H1 (cell line): Measurements from ENCODE around the gene BRICD5. TPM values are rescaled to one million over a fixed set of nuclear protein-coding genes. Genes with fewer than 3 reads are reported as not detected.

Experiments used
- CTCF ChIA-PET: fragments of 300-600 bp; sonication (Branson Sonifier 250); formaldehyde crosslinking; loops from one replicate; lab custom pipeline; 2021; ENCODE audit not compliant: partially characterized antibody; lab: Charles Lee
- POLR2A ChIA-PET: fragments of 300-600 bp; sonication (Branson Sonifier 250); formaldehyde crosslinking; loops from one replicate; lab custom pipeline; 2021; ENCODE audit warnings: inconsistent platforms; ENCODE audit not compliant: partially characterized antibody; lab: Charles Lee
- DNase-seq, 2 experiments: peaks; one replicate each; pipeline versions ENCODE4 v3.0.0 to v3.0.0-alpha.2; 2010 to 2022; ENCODE audit warnings: low spot score in 2 of 2, low read depth in 1 of 2, mixed read lengths in 1 of 2
- FAIRE-seq: peaks from 2 replicates; lab custom pipeline; 2011; peaks lifted over from hg19 to GRCh38; lab: Jason Lieb, UNC
- H2AFZ ChIP-seq: 2 replicates; pipeline ENCODE4 v1.8.1; 2012; ENCODE audit warnings: low read length, inconsistent platforms
- H2AK5ac ChIP-seq: 2 replicates; pipeline ENCODE4 v1.6.1; 2013; ENCODE audit warnings: low read depth, low read length
- H2BK120ac ChIP-seq: replicated peaks from 2 replicates; pipeline ENCODE3; 2013; ENCODE audit warnings: low read depth, low read length, inconsistent platforms
- H2BK12ac ChIP-seq: 2 replicates; pipeline ENCODE4 v1.6.1; 2013; ENCODE audit warnings: low read depth, low read length
- H2BK15ac ChIP-seq: 2 replicates; pipeline ENCODE4 v1.6.1; 2013; ENCODE audit warnings: low read length
- H2BK20ac ChIP-seq: 2 replicates; pipeline ENCODE4 v1.6.1; 2013; ENCODE audit warnings: low read length
- H2BK5ac ChIP-seq: 2 replicates; pipeline ENCODE4 v1.6.1; 2013; ENCODE audit warnings: low read depth, low read length
- H3K14ac ChIP-seq: 2 replicates; pipeline ENCODE4 v1.6.1; 2013; ENCODE audit warnings: inconsistent platforms; ENCODE audit not compliant: insufficient read length
- H3K18ac ChIP-seq: 2 replicates; pipeline ENCODE4 v1.6.1; 2013; ENCODE audit warnings: low read length; ENCODE audit errors: extremely low read depth
- H3K23ac ChIP-seq: 2 replicates; pipeline ENCODE4 v1.6.1; 2013; ENCODE audit warnings: inconsistent platforms; ENCODE audit not compliant: insufficient read length
- H3K23me2 ChIP-seq: 2 replicates; pipeline ENCODE4 v1.6.1; 2013; ENCODE audit warnings: low read depth, low read length
- H3K27ac ChIP-seq: 2 replicates; pipeline ENCODE4 v1.6.1; 2011; ENCODE audit warnings: low read depth, low read length, inconsistent platforms
- H3K27me3 ChIP-seq, 4 experiments: replicated peaks in 1 of 4; 1 replicate in 1 of 4; 2 replicates in 3 of 4; pipeline versions ENCODE4 v1.6.1 to v1.8.1; 2011 to 2013; ENCODE audit warnings: low read length in 3 of 4, mild to moderate bottlenecking in 3 of 4, inconsistent platforms in 2 of 4, mixed read lengths in 2 of 4, moderate library complexity in 1 of 4; ENCODE audit not compliant: control insufficient read depth in 3 of 4, insufficient read depth in 3 of 4; ENCODE audit errors: extremely low read depth in 1 of 4
- H3K36me3 ChIP-seq, 4 experiments: 2 replicates each; pipeline versions ENCODE4 v1.6.1 to v1.8.1; 2011 to 2013; ENCODE audit warnings: mild to moderate bottlenecking in 4 of 4, low read length in 3 of 4, moderate library complexity in 2 of 4, control low read depth in 1 of 4, inconsistent platforms in 1 of 4; ENCODE audit not compliant: insufficient read depth in 4 of 4, control insufficient read depth in 2 of 4
- H3K4ac ChIP-seq: replicated peaks from 2 replicates; pipeline ENCODE3; 2013; ENCODE audit warnings: low read length, low read depth, mixed read lengths, inconsistent platforms; ENCODE audit not compliant: insufficient read length
- H3K4me1 ChIP-seq, 4 experiments: replicated peaks in 1 of 4; 1 replicate in 1 of 4; 2 replicates in 3 of 4; pipeline versions ENCODE4 v1.6.1 to v1.8.1; 2011 to 2013; ENCODE audit warnings: low read length in 3 of 4, inconsistent platforms in 2 of 4, mixed read lengths in 1 of 4; ENCODE audit not compliant: insufficient read depth in 4 of 4, control insufficient read depth in 3 of 4
- H3K4me2 ChIP-seq, 2 experiments: 2 replicates each; pipeline versions ENCODE4 v1.6.1 to v1.8.1; 2011 to 2013; ENCODE audit warnings: low read depth in 2 of 2, low read length in 2 of 2, control low read depth in 1 of 2, inconsistent platforms in 1 of 2, mild to moderate bottlenecking in 1 of 2; ENCODE audit not compliant: insufficient read depth in 1 of 2
- H3K4me3 ChIP-seq, 4 experiments: fragments of 200-600, 300-600 bp in 1 of 4; sonication (generic), shearing (Covaris generic), sonication (Bioruptor Twin) in 1 of 4; 2 replicates each; pipeline versions ENCODE4 v1.5.1 to v1.8.1; 2011 to 2016; ENCODE audit warnings: low read length in 4 of 4, low read depth in 3 of 4, control low read depth in 2 of 4, inconsistent platforms in 2 of 4, mild to moderate bottlenecking in 2 of 4, mixed read lengths in 1 of 4, moderate library complexity in 1 of 4; ENCODE audit not compliant: insufficient read depth in 2 of 4; ENCODE audit errors: extremely low read depth in 1 of 4
- H3K56ac ChIP-seq: replicated peaks from 2 replicates; pipeline ENCODE3; 2013; ENCODE audit warnings: low read depth, mild to moderate bottlenecking, mixed read lengths, low read length, inconsistent platforms; ENCODE audit not compliant: insufficient read length
- H3K79me1 ChIP-seq: 2 replicates; pipeline ENCODE4 v1.6.1; 2013; ENCODE audit warnings: low read depth, low read length, control low read depth
- H3K79me2 ChIP-seq, 2 experiments: 2 replicates each; pipeline versions ENCODE4 v1.6.1 to v1.8.1; 2012 to 2013; ENCODE audit warnings: low read length in 2 of 2, mild to moderate bottlenecking in 2 of 2, inconsistent platforms in 1 of 2; ENCODE audit not compliant: insufficient read depth in 2 of 2, control insufficient read depth in 1 of 2
- H3K9ac ChIP-seq, 4 experiments: replicated peaks in 1 of 4; 1 replicate in 1 of 4; 2 replicates in 3 of 4; pipeline versions ENCODE4 v1.6.1 to v1.8.1; 2011 to 2013; ENCODE audit warnings: low read depth in 3 of 4, low read length in 3 of 4, control low read depth in 2 of 4, mild to moderate bottlenecking in 2 of 4, moderate library complexity in 2 of 4, inconsistent platforms in 1 of 4; ENCODE audit errors: extremely low read depth in 1 of 4
- H3K9me3 ChIP-seq, 2 experiments: 2 replicates each; pipeline versions ENCODE4 v1.6.1 to v1.8.1; 2012 to 2013; ENCODE audit warnings: mild to moderate bottlenecking in 2 of 2, moderate library complexity in 2 of 2, control low read depth in 1 of 2, inconsistent platforms in 1 of 2, low read depth in 1 of 2, low read length in 1 of 2, mixed read lengths in 1 of 2; ENCODE audit not compliant: insufficient read depth in 2 of 2
- H4K20me1 ChIP-seq, 2 experiments: replicated peaks in 1 of 2; 2 replicates each; pipeline versions ENCODE3 to v1.8.1; 2011 to 2013; ENCODE audit warnings: inconsistent platforms in 2 of 2, low read length in 2 of 2, mild to moderate bottlenecking in 1 of 2; ENCODE audit not compliant: insufficient read depth in 2 of 2, control insufficient read depth in 1 of 2
- H4K5ac ChIP-seq: 2 replicates; pipeline ENCODE4 v1.6.1; 2013; ENCODE audit warnings: low read length, low read depth, mixed read lengths, inconsistent platforms; ENCODE audit not compliant: insufficient read length
- H4K8ac ChIP-seq: 2 replicates; pipeline ENCODE4 v1.8.0; 2013; ENCODE audit warnings: mild to moderate bottlenecking, moderate library complexity, low read length, inconsistent platforms; ENCODE audit not compliant: insufficient read depth; ENCODE audit errors: extremely low read depth
- H4K91ac ChIP-seq: replicated peaks from 2 replicates; pipeline ENCODE3; 2013; ENCODE audit warnings: low read length, mixed read lengths, inconsistent platforms; ENCODE audit not compliant: insufficient read length
- ATF2 ChIP-seq: IDR thresholded peaks from 2 replicates; pipeline ENCODE4 v1.6.1; 2012; ENCODE audit warnings: low read length, inconsistent platforms
- ATF3 ChIP-seq: IDR thresholded peaks from 2 replicates; pipeline ENCODE4 v1.6.1; 2011; ENCODE audit warnings: low read depth, mild to moderate bottlenecking, low read length; ENCODE audit not compliant: insufficient read depth
- BCL11A ChIP-seq, 2 experiments: IDR thresholded peaks; one replicate each; pipeline ENCODE4 v1.6.1; 2011; ENCODE audit warnings: low read depth in 2 of 2, low read length in 2 of 2, mild to moderate bottlenecking in 2 of 2
- CREB1 ChIP-seq: IDR thresholded peaks from 2 replicates; pipeline ENCODE4 v1.6.1; 2012; ENCODE audit warnings: inconsistent platforms
- CTBP2 ChIP-seq: IDR thresholded peaks from 2 replicates; pipeline ENCODE4 v1.7.0; 2011; ENCODE audit warnings: borderline replicate concordance, mild to moderate bottlenecking, moderate library complexity, mixed read lengths, low read length; ENCODE audit not compliant: insufficient read depth, insufficient read length
- TBP ChIP-seq: IDR thresholded peaks from 2 replicates; pipeline ENCODE4 v1.6.1; 2011; ENCODE audit warnings: low read depth, low read length, improper control_type of control experiment
- TCF12 ChIP-seq: IDR thresholded peaks from 2 replicates; pipeline ENCODE4 v1.6.1; 2011; ENCODE audit warnings: low read depth, mild to moderate bottlenecking, low read length
- WGBS, 2 experiments: shearing (Covaris generic) in 1 of 2; methylation state at CpG; one replicate each; pipeline versions ENCODE4 v1.1.6 to v1.1.7; 2013 to 2015; ENCODE audit warnings: low lambda C conversion rate in 2 of 2, mixed read lengths in 2 of 2, inconsistent platforms in 1 of 2, low coverage in 1 of 2, missing lambda C conversion rate in 1 of 2; ENCODE audit not compliant: insufficient replicate concordance in 2 of 2, insufficient coverage in 1 of 2, insufficient read length in 1 of 2; ENCODE audit errors: extremely low coverage in 1 of 2, missing lambda C conversion rate in 1 of 2; 5-methylcytosine and 5-hydroxymethylcytosine counted together
- polyA plus RNA-seq, 7 experiments: library from polyadenylated mRNA; depleted of rRNA in 3 of 7; stranded (reverse) in 5 of 7; unstranded in 2 of 7; fragments of >200 nt in 5 of 7; fragments of 200-250 nt in 2 of 7; gene quantifications; 1 replicate in 5 of 7; 2 replicates in 1 of 7; 4 replicates in 1 of 7; pipeline versions ENCODE4 v1.2.1 to v1.2.3, GENCODE V29; 2011 to 2013; ENCODE audit warnings: missing spikeins in 2 of 7, mixed read lengths in 2 of 7
- total RNA-seq: library from RNA; stranded (reverse); fragmentation: NEBNext Ultra II Directional; extraction: Animal tissue kit (Norgen Biotek cat#: 25700); gene quantifications from 2 replicates; pipeline ENCODE4 v1.2.1, GENCODE V29; 2021
- TF ChIP-seq, protein P1 (sequence below), 3 experiments: IDR thresholded peaks; 1 replicate in 2 of 3; 2 replicates in 1 of 3; pipeline versions ENCODE4 v1.5.1 to v1.6.1; 2011; ENCODE audit warnings: low read length in 3 of 3, mild to moderate bottlenecking in 3 of 3, inconsistent platforms in 2 of 3, low read depth in 1 of 3, moderate library complexity in 1 of 3; ENCODE audit not compliant: insufficient read depth in 1 of 3; ENCODE audit errors: control extremely low read depth in 1 of 3

Gene BRICD5
- total and polyA plus RNA-seq, 2 of the 8 experiments (the other 6 are each of a cell fraction or from before 2014, with no cell fraction given): 8.5 to 14.2 TPM

GRCh38 chr16:2199621-2200139 is 11.0 kb downstream of the BRICD5 start:
- peaks cover under 1 to 4% of the 10 kb centered on the region in 2 experiments for H4K20me1 ChIP-seq
- peaks cover 11% of the 10 kb centered on the region; the same call in 1 of the 2 replicates for H3K23me2 ChIP-seq
- H2AFZ ChIP-seq: no peak overlapping the region
- H3K79me1 ChIP-seq: no peaks in the 10 kb centered on the region
- 86% methylated on average over 14 of the region's 14 CpGs; no CpG with 5 or more reads in 1 of the 2 experiments for WGBS, 2 experiments
- H2BK12ac ChIP-seq: no peak overlapping the region
- H3K18ac ChIP-seq: no peak overlapping the region
- H2BK15ac ChIP-seq: no peak overlapping the region; the same call in 1 of the 2 replicates
- FAIRE-seq (no peak), DNase-seq (no peak)
- H3K4ac ChIP-seq: no peak overlapping the region
- no peak overlapping the region for H3K14ac ChIP-seq
- peaks cover 4 to 34% (median 24%) of the 10 kb centered on the region in 4 experiments for H3K27me3 ChIP-seq
- H3K79me2 ChIP-seq: no peaks in the 10 kb centered on the region
- CTCF ChIA-PET: interaction anchor here (0.6 to 2.0 kb wide), 7 partner anchors 9 to 909 kb away, joined by 3 to 7 read pairs (median 3); partner anchors contain the start of genes ECI1 and PGP
- no peak overlapping the region for H4K91ac ChIP-seq
- H2BK5ac ChIP-seq: no peak overlapping the region
- H3K27ac ChIP-seq: no peak overlapping the region
- no peaks in the 10 kb centered on the region for H3K9me3 ChIP-seq
- no peak overlapping the region for H3K4me3 ChIP-seq
- H2AK5ac ChIP-seq: no peak overlapping the region
- H3K36me3 ChIP-seq: no peaks in the 10 kb centered on the region
- H3K4me2 ChIP-seq: no peak overlapping the region
- no peak overlapping the region for H3K56ac ChIP-seq
- no peak overlapping the region for H3K9ac ChIP-seq
- no peak overlapping the region for H4K5ac ChIP-seq
- H2BK120ac ChIP-seq: no peak overlapping the region
- H3K23ac ChIP-seq: no peak overlapping the region
- peaks cover 0 to 12% (median 5%) of the 10 kb centered on the region in 4 experiments; a peak in 5 of 7 replicates for H3K4me1 ChIP-seq
- no peak overlapping the region for H4K8ac ChIP-seq
- POLR2A ChIA-PET: interaction anchor here (0.6 to 6.9 kb wide), 10 partner anchors 9 to 309 kb away, joined by 3 to 63 read pairs (median 4); partner anchors contain the start of genes BRICD5, ECI1 and TRAF7
- H2BK20ac ChIP-seq: no peak overlapping the region
- no peak for TF ChIP-seq CTBP2
- no peak for TF ChIP-seq ATF2
- TF ChIP-seq CREB1: no peak
- no peak for TF ChIP-seq TCF12
- TF ChIP-seq, protein P1, sequence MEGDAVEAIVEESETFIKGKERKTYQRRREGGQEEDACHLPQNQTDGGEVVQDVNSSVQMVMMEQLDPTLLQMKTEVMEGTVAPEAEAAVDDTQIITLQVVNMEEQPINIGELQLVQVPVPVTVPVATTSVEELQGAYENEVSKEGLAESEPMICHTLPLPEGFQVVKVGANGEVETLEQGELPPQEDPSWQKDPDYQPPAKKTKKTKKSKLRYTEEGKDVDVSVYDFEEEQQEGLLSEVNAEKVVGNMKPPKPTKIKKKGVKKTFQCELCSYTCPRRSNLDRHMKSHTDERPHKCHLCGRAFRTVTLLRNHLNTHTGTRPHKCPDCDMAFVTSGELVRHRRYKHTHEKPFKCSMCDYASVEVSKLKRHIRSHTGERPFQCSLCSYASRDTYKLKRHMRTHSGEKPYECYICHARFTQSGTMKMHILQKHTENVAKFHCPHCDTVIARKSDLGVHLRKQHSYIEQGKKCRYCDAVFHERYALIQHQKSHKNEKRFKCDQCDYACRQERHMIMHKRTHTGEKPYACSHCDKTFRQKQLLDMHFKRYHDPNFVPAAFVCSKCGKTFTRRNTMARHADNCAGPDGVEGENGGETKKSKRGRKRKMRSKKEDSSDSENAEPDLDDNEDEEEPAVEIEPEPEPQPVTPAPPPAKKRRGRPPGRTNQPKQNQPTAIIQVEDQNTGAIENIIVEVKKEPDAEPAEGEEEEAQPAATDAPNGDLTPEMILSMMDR (IDR thresholded peaks at IDR 0.05; ENCODE audit: control extremely low read depth in 1 of 3, insufficient read depth in 1 of 3, low read depth in 1 of 3, low read length in 3 of 3): no peak
- no peak for TF ChIP-seq TBP
- TF ChIP-seq ATF3: no peak
- TF ChIP-seq BCL11A (IDR thresholded peaks at IDR 0.05; ENCODE audit: low read depth in 2 of 2, low read length in 2 of 2): no peak
